Keratinocyte (primary cell): ENCODE measurements around the gene CFHR3. TPM values are rescaled to one million over a fixed set of nuclear protein-coding genes. Genes with fewer than 3 reads are reported as not detected.
"Not testable (repeated sequence)": the region's sequence is repeated elsewhere in the genome, so short reads cannot be mapped to it uniquely, and the experiment has no call there.

ENCODE experiments used
- DNase-seq: peaks from one replicate; pipeline ENCODE4 v3.0.0-alpha.2; 2011; ENCODE audit warnings: low read depth, missing footprints, low spot score
- FAIRE-seq: peaks from 2 replicates; lab custom pipeline; 2011; peaks lifted over from hg19 to GRCh38; lab: Jason Lieb, UNC
- H2AFZ ChIP-seq: 2 replicates; pipeline ENCODE4 v1.6.0; 2012; ENCODE audit warnings: low read length, control low read depth, inconsistent platforms; ENCODE audit not compliant: control insufficient read depth
- H3K27ac ChIP-seq: 2 replicates; pipeline ENCODE4 v1.5.1; 2011; ENCODE audit warnings: low read length; ENCODE audit not compliant: control insufficient read depth, insufficient read depth
- H3K27me3 ChIP-seq: 3 replicates; pipeline ENCODE4 v1.6.0; 2011; ENCODE audit warnings: low read length; ENCODE audit not compliant: control insufficient read depth, insufficient read depth; ENCODE audit errors: extremely low read depth
- H3K36me3 ChIP-seq, 2 experiments: 2 replicates in 1 of 2; 3 replicates in 1 of 2; pipeline ENCODE4 v1.5.1; 2011; ENCODE audit warnings: low read length in 2 of 2, mild to moderate bottlenecking in 1 of 2; ENCODE audit not compliant: control insufficient read depth in 2 of 2, insufficient read depth in 2 of 2; ENCODE audit errors: extremely low read depth in 1 of 2
- H3K4me1 ChIP-seq: 3 replicates; pipeline ENCODE4 v1.5.1; 2011; ENCODE audit warnings: low read length; ENCODE audit not compliant: control insufficient read depth, insufficient read depth; ENCODE audit errors: extremely low read depth
- H3K4me2 ChIP-seq: 3 replicates; pipeline ENCODE4 v1.6.0; 2011; ENCODE audit warnings: low read depth, low read length; ENCODE audit not compliant: control insufficient read depth, insufficient read depth; ENCODE audit errors: extremely low read depth
- H3K4me3 ChIP-seq, 3 experiments: fragments of 200-600 bp in 1 of 3; sonication (generic) in 1 of 3; 2 replicates in 2 of 3; 3 replicates in 1 of 3; pipeline ENCODE4 v1.5.1; 2011 to 2016; ENCODE audit warnings: low read length in 3 of 3, mild to moderate bottlenecking in 3 of 3, control low read depth in 2 of 3, inconsistent platforms in 1 of 3, low read depth in 1 of 3, mixed read lengths in 1 of 3, mixed run types in 1 of 3, moderate library complexity in 1 of 3; ENCODE audit not compliant: control insufficient read depth in 2 of 3, insufficient read depth in 2 of 3; ENCODE audit errors: extremely low read depth in 1 of 3
- H3K79me2 ChIP-seq: 2 replicates; pipeline ENCODE4 v1.6.0; 2012; ENCODE audit warnings: low read length; ENCODE audit not compliant: control insufficient read depth, insufficient read depth
- H3K9ac ChIP-seq: 3 replicates; pipeline ENCODE4 v1.6.0; 2011; ENCODE audit warnings: low read length; ENCODE audit not compliant: control insufficient read depth, insufficient read depth; ENCODE audit errors: extremely low read depth
- H3K9me1 ChIP-seq: 3 replicates; pipeline ENCODE4 v1.6.0; 2011; ENCODE audit warnings: low read length; ENCODE audit not compliant: control insufficient read depth, insufficient read depth; ENCODE audit errors: extremely low read depth
- H3K9me3 ChIP-seq: 2 replicates; pipeline ENCODE4 v1.5.1; 2012; ENCODE audit warnings: low read depth, low read length; ENCODE audit not compliant: control insufficient read depth
- H4K20me1 ChIP-seq: 3 replicates; pipeline ENCODE4 v1.6.0; 2011; ENCODE audit warnings: low read length; ENCODE audit not compliant: control insufficient read depth, insufficient read depth; ENCODE audit errors: extremely low read depth
- EZH2 ChIP-seq: IDR thresholded peaks from one replicate; pipeline ENCODE4 v1.6.1; 2012; ENCODE audit warnings: inconsistent platforms, mild to moderate bottlenecking, low read length, moderate library complexity
- dilution Hi-C: fragments of 300-500 bp; cut with MboI; formaldehyde crosslinking; loops from one replicate; pipeline ENCODE4 v1.7.0; 2020; ENCODE audit warnings: low sequenced_read_pairs; ENCODE audit not compliant: extremely low pct_ligation_motif_present
- polyA plus RNA-seq, 5 experiments: library from polyadenylated mRNA; depleted of rRNA in 3 of 5; stranded (reverse) in 3 of 5; stranded (forward) in 1 of 5; unstranded in 1 of 5; fragments of >200 nt; gene quantifications; 1 replicate in 1 of 5; 2 replicates in 3 of 5; 3 replicates in 1 of 5; pipeline versions ENCODE4 v1.2.1 to v1.2.3, GENCODE V29; 2011 to 2012; ENCODE audit warnings: missing spikeins in 2 of 5, low read depth in 1 of 5, low replicate concordance in 1 of 5
- TF ChIP-seq, protein P1 (sequence below), 3 experiments: IDR thresholded peaks in 1 of 3; conservative IDR thresholded peaks in 1 of 3; optimal IDR thresholded peaks in 1 of 3; 2 replicates in 2 of 3; 3 replicates in 1 of 3; pipeline versions ENCODE3 to v1.5.1; 2011; ENCODE audit warnings: low read length in 3 of 3, mild to moderate bottlenecking in 3 of 3, moderate library complexity in 2 of 3, control low read depth in 1 of 3, inconsistent platforms in 1 of 3; ENCODE audit not compliant: insufficient read depth in 2 of 3; ENCODE audit errors: extremely low read depth in 1 of 3

CFHR3 gene
- polyA plus RNA-seq, 1 donor (not counting 4 experiments of a cell fraction or from before 2014, with no cell fraction given) = not detected

- H3K9me1 ChIP-seq = no peaks in the 10 kb centered on the region
- no peak for DNase-seq
- no peak overlapping the region for H3K4me3 ChIP-seq
- dilution Hi-C loops = no loop called here
- H3K36me3 ChIP-seq = no peaks in the 10 kb centered on the region
- H3K9me3 ChIP-seq = no peaks in the 10 kb centered on the region
- FAIRE-seq = no peak
- no peak overlapping the region for H2AFZ ChIP-seq
- no peak overlapping the region for H3K4me2 ChIP-seq
- no peaks in the 10 kb centered on the region for H3K27me3 ChIP-seq
- no peaks in the 10 kb centered on the region for H3K79me2 ChIP-seq
- no peak overlapping the region for H3K9ac ChIP-seq
- TF ChIP-seq EZH2 = no peak
- TF ChIP-seq, protein P1, sequence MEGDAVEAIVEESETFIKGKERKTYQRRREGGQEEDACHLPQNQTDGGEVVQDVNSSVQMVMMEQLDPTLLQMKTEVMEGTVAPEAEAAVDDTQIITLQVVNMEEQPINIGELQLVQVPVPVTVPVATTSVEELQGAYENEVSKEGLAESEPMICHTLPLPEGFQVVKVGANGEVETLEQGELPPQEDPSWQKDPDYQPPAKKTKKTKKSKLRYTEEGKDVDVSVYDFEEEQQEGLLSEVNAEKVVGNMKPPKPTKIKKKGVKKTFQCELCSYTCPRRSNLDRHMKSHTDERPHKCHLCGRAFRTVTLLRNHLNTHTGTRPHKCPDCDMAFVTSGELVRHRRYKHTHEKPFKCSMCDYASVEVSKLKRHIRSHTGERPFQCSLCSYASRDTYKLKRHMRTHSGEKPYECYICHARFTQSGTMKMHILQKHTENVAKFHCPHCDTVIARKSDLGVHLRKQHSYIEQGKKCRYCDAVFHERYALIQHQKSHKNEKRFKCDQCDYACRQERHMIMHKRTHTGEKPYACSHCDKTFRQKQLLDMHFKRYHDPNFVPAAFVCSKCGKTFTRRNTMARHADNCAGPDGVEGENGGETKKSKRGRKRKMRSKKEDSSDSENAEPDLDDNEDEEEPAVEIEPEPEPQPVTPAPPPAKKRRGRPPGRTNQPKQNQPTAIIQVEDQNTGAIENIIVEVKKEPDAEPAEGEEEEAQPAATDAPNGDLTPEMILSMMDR (optimal IDR thresholded peaks at IDR 0.05 in 1 of 3, IDR thresholded peaks at IDR 0.05 in 1 of 3, conservative IDR thresholded peaks at IDR 0.05 in 1 of 3; ENCODE audit: extremely low read depth in 1 of 3, insufficient read depth in 2 of 3, low read length in 3 of 3) = no peak
- no peak overlapping the region for H3K27ac ChIP-seq
- H4K20me1 ChIP-seq = no peaks in the 10 kb centered on the region
- H3K4me1 ChIP-seq = no peaks in the 10 kb centered on the region
These were observed 23.3 kb downstream of the CFHR3 start for GRCh38 chr1:196797891-196798290.

GRCh38 chr1:196801920-196802319 lies 27.3 kb downstream of the CFHR3 start:
- H3K9me3 ChIP-seq, H3K4me1 ChIP-seq, H3K79me2 ChIP-seq, H4K20me1 ChIP-seq, H3K4me2 ChIP-seq, H3K4me3 ChIP-seq, H3K27ac ChIP-seq, H3K9ac ChIP-seq, dilution Hi-C loops, H2AFZ ChIP-seq, H3K36me3 ChIP-seq, H3K9me1 ChIP-seq, H3K27me3 ChIP-seq, DNase-seq, FAIRE-seq: not testable (repeated sequence)

DNA sequence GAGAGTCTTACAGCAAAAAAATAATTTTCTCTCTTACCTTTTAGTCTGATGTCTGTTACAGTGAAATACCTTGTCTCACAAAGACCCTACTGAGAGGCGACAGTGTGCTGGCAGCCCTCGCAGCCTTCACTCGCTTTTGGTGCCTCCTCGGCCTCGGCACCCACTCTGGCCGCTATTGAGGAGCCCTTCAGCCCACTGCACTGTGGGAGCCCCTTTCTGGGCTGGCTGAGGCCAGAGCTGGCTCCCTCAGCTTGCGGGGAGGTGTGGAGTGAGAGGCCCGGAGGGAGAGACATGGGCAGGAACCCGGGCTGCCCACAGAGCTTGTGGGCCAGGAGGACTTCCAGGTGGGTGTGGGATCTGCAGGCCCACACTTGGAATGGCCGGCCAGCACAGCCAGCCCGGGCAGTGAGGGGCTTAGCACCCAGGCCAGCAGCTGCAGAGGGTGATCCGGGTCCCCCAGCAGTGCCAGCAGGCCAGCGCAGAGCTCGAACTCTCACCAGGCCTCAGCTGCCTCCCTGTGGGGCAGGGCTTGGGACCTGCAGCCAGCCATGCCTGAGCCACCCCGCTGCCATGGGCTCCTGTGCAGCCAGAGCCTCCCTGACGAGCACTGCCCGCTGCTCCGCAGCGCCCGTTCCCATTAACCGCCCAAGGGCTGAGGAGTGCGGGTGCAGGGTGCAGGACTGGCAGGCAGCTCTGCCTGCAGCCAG lies 34.0 kb downstream of the CFHR3 start:
- Histone ChIP-seq H3K27ac (no peak overlapping the region), H3K27me3 (no peaks in the 10 kb centered on the region), H3K4me2 (no peak overlapping the region), H3K36me3 (no peaks in the 10 kb centered on the region), H3K9me1 (no peaks in the 10 kb centered on the region), H4K20me1 (no peaks in the 10 kb centered on the region), H3K4me3 (no peak overlapping the region), H2AFZ (no peak overlapping the region), H3K79me2 (no peaks in the 10 kb centered on the region), H3K9ac (no peak overlapping the region), H3K4me1 (no peaks in the 10 kb centered on the region), H3K9me3 (no peaks in the 10 kb centered on the region)
- dilution Hi-C loops = no loop called here
- DNase-seq (no peak), FAIRE-seq (no peak)
- no peak for TF ChIP-seq EZH2
- TF ChIP-seq, protein P1 (optimal IDR thresholded peaks at IDR 0.05 in 1 of 3, IDR thresholded peaks at IDR 0.05 in 1 of 3, conservative IDR thresholded peaks at IDR 0.05 in 1 of 3; ENCODE audit: extremely low read depth in 1 of 3, insufficient read depth in 2 of 3, low read length in 3 of 3) = no peak

GRCh38 chr1:196817442-196817841 lies 42.8 kb downstream of the CFHR3 start:
- H3K9me1 ChIP-seq, H3K4me2 ChIP-seq, H3K4me3 ChIP-seq, H3K27ac ChIP-seq, H3K36me3 ChIP-seq, H4K20me1 ChIP-seq, dilution Hi-C loops, H3K4me1 ChIP-seq, H3K27me3 ChIP-seq, H3K79me2 ChIP-seq, H2AFZ ChIP-seq, FAIRE-seq, DNase-seq, H3K9me3 ChIP-seq, H3K9ac ChIP-seq: not testable (repeated sequence)
